Measurements from ENCODE around the gene TYW3. TPM values are rescaled to one million over a fixed set of nuclear protein-coding genes. Genes with fewer than 3 reads are reported as not detected.

TYW3 gene
- total and polyA plus RNA-seq, 2 of the 8 experiments (the other 6 are each of a cell fraction or from before 2014, with no cell fraction given), result 6.9 to 31.4 TPM

- TF ChIP-seq CHD7 (IDR thresholded peaks at IDR 0.05; ENCODE audit: insufficient replicate concordance, low read length) (no peak), KDM4A (IDR thresholded peaks at IDR 0.05; ENCODE audit: low read depth, low read length, severe bottlenecking) (no peak), NRF1 (IDR thresholded peaks at IDR 0.05; ENCODE audit: low read depth, low read length) (no peak), TCF12 (IDR thresholded peaks at IDR 0.05; ENCODE audit: low read depth, low read length) (no peak), EGR1 (IDR thresholded peaks at IDR 0.05; ENCODE audit: borderline replicate concordance, low read depth, low read length) (no peak), HDAC2 (IDR thresholded peaks at IDR 0.05; ENCODE audit: borderline replicate concordance in 1 of 2, low read depth in 2 of 2, low read length in 2 of 2) (no peak)
These were observed 22.5 kb downstream of the TYW3 start (continued) for GRCh38 chr1:74755475-74755874.
